ENCODE data around the gene LENG8.

- TF ChIP-seq, protein P1, sequence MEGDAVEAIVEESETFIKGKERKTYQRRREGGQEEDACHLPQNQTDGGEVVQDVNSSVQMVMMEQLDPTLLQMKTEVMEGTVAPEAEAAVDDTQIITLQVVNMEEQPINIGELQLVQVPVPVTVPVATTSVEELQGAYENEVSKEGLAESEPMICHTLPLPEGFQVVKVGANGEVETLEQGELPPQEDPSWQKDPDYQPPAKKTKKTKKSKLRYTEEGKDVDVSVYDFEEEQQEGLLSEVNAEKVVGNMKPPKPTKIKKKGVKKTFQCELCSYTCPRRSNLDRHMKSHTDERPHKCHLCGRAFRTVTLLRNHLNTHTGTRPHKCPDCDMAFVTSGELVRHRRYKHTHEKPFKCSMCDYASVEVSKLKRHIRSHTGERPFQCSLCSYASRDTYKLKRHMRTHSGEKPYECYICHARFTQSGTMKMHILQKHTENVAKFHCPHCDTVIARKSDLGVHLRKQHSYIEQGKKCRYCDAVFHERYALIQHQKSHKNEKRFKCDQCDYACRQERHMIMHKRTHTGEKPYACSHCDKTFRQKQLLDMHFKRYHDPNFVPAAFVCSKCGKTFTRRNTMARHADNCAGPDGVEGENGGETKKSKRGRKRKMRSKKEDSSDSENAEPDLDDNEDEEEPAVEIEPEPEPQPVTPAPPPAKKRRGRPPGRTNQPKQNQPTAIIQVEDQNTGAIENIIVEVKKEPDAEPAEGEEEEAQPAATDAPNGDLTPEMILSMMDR (IDR thresholded peaks at IDR 0.05): no peak
- TF ChIP-seq POLR2A (IDR thresholded peaks at IDR 0.05): no peak
Measured at GRCh38 chr19:54427586-54427985, 21.4 kb upstream of the LENG8 start.
